HCT116 (cell line): ENCODE data around the gene PDCD5. TPM values are rescaled to one million over a fixed set of nuclear protein-coding genes. Genes with fewer than 3 reads are reported as not detected.

Experiments used
- ATAC-seq: fragments of 200-7000 bp; cut with Tn5 transposase; 2 replicates; pipeline ENCODE4 v1.9.1; 2020; ENCODE audit warnings: mild to moderate bottlenecking, moderate library complexity
- BruUV-seq: library from RNA; stranded (reverse); fragments of 400-500 nt; replicated peaks from 2 replicates; lab custom pipeline; 2021; lab: Mats Ljungman, UMichigan
- CTCF ChIA-PET: fragments of 300-600 bp; sonication (Branson Sonifier 250); formaldehyde crosslinking; loops from one replicate; lab custom pipeline; 2021; ENCODE audit warnings: antibody characterized with exemption; lab: Charles Lee
- POLR2A ChIA-PET: fragments of 300-600, 350-600 bp; sonication (Branson Sonifier 250); formaldehyde crosslinking; loops from one replicate; lab custom pipeline; 2021; ENCODE audit warnings: antibody characterized with exemption; lab: Charles Lee
- RAD21 ChIA-PET, 2 experiments: fragments of 300-600 bp; sonication (Branson Sonifier 250); formaldehyde crosslinking; loops; one replicate each; lab custom pipeline; 2023; ENCODE audit warnings: low total read pairs in 2 of 2; ENCODE audit not compliant: uncharacterized antibody in 2 of 2, unreplicated experiment in 2 of 2, low non-redundant PET in 1 of 2; lab: Charles Lee
- DNase-seq: peaks from one replicate; pipeline ENCODE4 v3.0.0-alpha.2; 2010; ENCODE audit warnings: low read depth, low spot score
- H2AFZ ChIP-seq: fragments of 200-600 bp; shearing (Covaris generic), sonication (generic); 2 replicates; pipeline ENCODE4 v1.6.1; 2017; ENCODE audit warnings: low read depth, mixed run types, mixed read lengths, antibody characterized with exemption, low read length; ENCODE audit not compliant: poor library complexity, severe bottlenecking
- H3K27ac ChIP-seq: 2 replicates; pipeline ENCODE4 v1.5.1; 2012; ENCODE audit warnings: low read depth, low read length
- H3K27me3 ChIP-seq: fragments of 200-600 bp; sonication (generic); 2 replicates; pipeline ENCODE4 v1.6.1; 2016; ENCODE audit warnings: mixed run types, low read length, mixed read lengths; ENCODE audit not compliant: insufficient read depth
- H3K36me3 ChIP-seq, 2 experiments: fragments of 200-500 bp in 1 of 2; fragments of 200-600 bp in 1 of 2; sonication (Bioruptor generic) in 1 of 2; sonication (generic) in 1 of 2; 2 replicates each; pipeline versions ENCODE4 v1.5.1 to v1.6.1; 2014 to 2016; ENCODE audit warnings: low read length in 2 of 2, inconsistent platforms in 1 of 2, mixed read lengths in 1 of 2, mixed run types in 1 of 2; ENCODE audit not compliant: insufficient read depth in 2 of 2, control insufficient read depth in 1 of 2
- H3K4me1 ChIP-seq, 2 experiments: fragments of 200-600 bp in 1 of 2; sonication (generic) in 1 of 2; 2 replicates each; pipeline versions ENCODE4 v1.5.1 to v1.6.1; 2012 to 2017; ENCODE audit warnings: low read length in 2 of 2, inconsistent platforms in 1 of 2, mild to moderate bottlenecking in 1 of 2, mixed read lengths in 1 of 2, mixed run types in 1 of 2, moderate library complexity in 1 of 2; ENCODE audit not compliant: insufficient read depth in 2 of 2, control insufficient read depth in 1 of 2
- H3K4me2 ChIP-seq: fragments of 200-600 bp; sonication (generic); 2 replicates; pipeline ENCODE4 v1.6.1; 2017; ENCODE audit warnings: mixed run types, low read length, mixed read lengths
- H3K4me3 ChIP-seq, 2 experiments: fragments of 200-600 bp in 1 of 2; sonication (generic) in 1 of 2; replicated peaks in 1 of 2; 2 replicates each; pipeline ENCODE4 v1.5.1; 2011 to 2016; ENCODE audit warnings: low read length in 2 of 2, control low read depth in 1 of 2, low read depth in 1 of 2, mild to moderate bottlenecking in 1 of 2, mixed read lengths in 1 of 2, mixed run types in 1 of 2
- H3K79me2 ChIP-seq: fragments of 200-600 bp; sonication (generic); 2 replicates; pipeline ENCODE4 v1.6.1; 2017; ENCODE audit warnings: mild to moderate bottlenecking, mixed run types, low read length, moderate library complexity, mixed read lengths; ENCODE audit not compliant: insufficient read depth
- H3K9ac ChIP-seq: fragments of 200-600 bp; sonication (generic); 2 replicates; pipeline ENCODE4 v1.6.1; 2016; ENCODE audit warnings: low read length, mixed read lengths
- H3K9me2 ChIP-seq: fragments of 200-600 bp; sonication (generic), shearing (Covaris generic); 2 replicates; pipeline ENCODE4 v1.6.1; 2017; ENCODE audit warnings: mixed run types, mild to moderate bottlenecking, moderate library complexity; ENCODE audit not compliant: insufficient read depth
- H3K9me3 ChIP-seq, 2 experiments: fragments of 200-500 bp in 1 of 2; fragments of 200-600 bp in 1 of 2; sonication (Bioruptor generic) in 1 of 2; sonication (generic) in 1 of 2; 2 replicates each; pipeline ENCODE4 v1.6.1; 2014 to 2017; ENCODE audit warnings: low read length in 2 of 2, mixed read lengths in 2 of 2, inconsistent platforms in 1 of 2, low read depth in 1 of 2, mild to moderate bottlenecking in 1 of 2, mixed run types in 1 of 2, moderate library complexity in 1 of 2; ENCODE audit not compliant: control insufficient read depth in 1 of 2, insufficient read depth in 1 of 2
- H4K20me1 ChIP-seq: fragments of 200-600 bp; sonication (generic), shearing (Covaris generic); 2 replicates; pipeline ENCODE4 v1.6.1; 2017; ENCODE audit warnings: mixed run types, mild to moderate bottlenecking, moderate library complexity; ENCODE audit not compliant: insufficient read depth
- ATF3 ChIP-seq: IDR thresholded peaks from 2 replicates; pipeline ENCODE4 v1.6.1; 2012
- ELF1 ChIP-seq: IDR thresholded peaks from 2 replicates; pipeline ENCODE4 v1.6.1; 2012; ENCODE audit warnings: low read depth, borderline replicate concordance
- FOSL1 ChIP-seq: IDR thresholded peaks from 2 replicates; pipeline ENCODE4 v1.6.1; 2012; ENCODE audit warnings: low read depth
- POLR2A ChIP-seq: IDR thresholded peaks from 2 replicates; pipeline ENCODE4 v1.7.0; 2011; ENCODE audit warnings: borderline replicate concordance; ENCODE audit not compliant: insufficient read depth, insufficient read length; ENCODE audit errors: extremely low read depth
- RAD21 ChIP-seq: IDR thresholded peaks from 2 replicates; pipeline ENCODE4 v1.6.1; 2012; ENCODE audit warnings: low read depth, mild to moderate bottlenecking
- SIN3A ChIP-seq: IDR thresholded peaks from 2 replicates; pipeline ENCODE4 v1.6.1; 2012; ENCODE audit warnings: low read depth
- ZNF274 ChIP-seq: fragments of 200-500 bp; sonication (Bioruptor generic); IDR thresholded peaks from 2 replicates; pipeline ENCODE4 v1.6.1; 2014; ENCODE audit warnings: mild to moderate bottlenecking, low read depth, low read length, inconsistent platforms
- intact Hi-C: fragments of 100-400 bp; cut with micrococcal nuclease; formaldehyde crosslinking; loops from 2 replicates; pipeline ENCODE4 v1.10.0; 2022
- total RNA-seq: library from RNA; stranded (reverse); gene quantifications from one replicate; pipeline ENCODE4 v1.2.1, GENCODE V29; 2021; ENCODE audit not compliant: unreplicated experiment
- TF ChIP-seq, protein P1 (sequence below), 3 experiments: fragments of 200-600 bp in 1 of 3; sonication (generic) in 1 of 3; IDR thresholded peaks in 2 of 3; conservative IDR thresholded peaks in 1 of 3; 2 replicates each; pipeline ENCODE4 v1.5.1; 2012 to 2017; ENCODE audit warnings: low read depth in 2 of 3, low read length in 2 of 3, antibody characterized with exemption in 1 of 3, borderline replicate concordance in 1 of 3, control low read depth in 1 of 3, mild to moderate bottlenecking in 1 of 3, mixed read lengths in 1 of 3, mixed run types in 1 of 3, moderate library complexity in 1 of 3; ENCODE audit not compliant: insufficient read depth in 1 of 3
- TF ChIP-seq, protein P2 (sequence below): IDR thresholded peaks from 2 replicates; pipeline ENCODE4 v1.6.1; 2011; ENCODE audit warnings: mild to moderate bottlenecking, low read length, moderate library complexity; ENCODE audit not compliant: insufficient replicate concordance; ENCODE audit errors: extremely low read depth

Gene PDCD5
- total RNA-seq, 1 experiment from 2014 or later: 143 TPM

DNA sequence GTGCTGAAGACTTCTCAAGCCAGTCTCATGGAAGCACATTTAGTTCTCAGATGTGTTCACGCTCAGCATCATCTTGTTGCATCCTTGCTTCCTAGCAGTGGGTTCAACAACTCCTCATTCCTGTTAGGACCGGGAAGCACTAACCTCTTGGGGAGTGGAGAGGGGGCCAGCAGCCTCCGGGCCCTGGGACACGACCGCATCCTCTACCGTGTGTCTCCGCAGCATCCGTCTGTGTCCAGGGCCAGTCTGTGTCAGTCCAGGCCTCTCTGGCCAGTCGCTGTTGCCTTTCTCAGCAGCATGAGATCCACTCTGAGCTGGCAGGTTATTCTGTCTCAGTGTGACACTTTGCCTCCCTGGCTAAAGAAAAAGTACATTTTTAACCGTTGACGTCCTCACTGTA lies 17.0 kb downstream of the PDCD5 start:
- ATAC-seq: no peak
- ChIA-PET RAD21 (no interaction called here), CTCF (no interaction called here)

DNA sequence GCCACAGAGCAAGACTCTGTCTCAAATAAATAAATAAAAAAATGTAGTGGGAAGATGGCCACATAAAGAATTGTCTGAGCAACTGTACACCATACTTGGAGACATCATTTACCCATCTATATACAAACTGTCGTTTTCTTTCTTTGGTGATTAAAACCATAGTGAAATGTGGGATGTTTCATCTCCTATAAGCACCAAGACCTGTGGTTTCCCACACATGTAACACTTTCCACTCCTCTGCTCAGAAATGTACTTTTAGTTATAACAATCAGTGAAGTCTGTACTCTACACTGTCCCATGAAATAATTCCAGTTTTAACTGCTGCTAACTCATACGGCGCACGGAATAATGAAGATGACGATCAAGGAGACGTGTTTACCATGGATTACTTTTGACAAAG lies 18.3 kb downstream of the PDCD5 start:
- H3K27ac ChIP-seq: no peak overlapping the region
- DNase-seq (no peak), ATAC-seq (no peak)
- intact Hi-C loops: no loop called here
- no peak overlapping the region for H3K4me2 ChIP-seq
- H3K79me2 ChIP-seq: no peaks in the 10 kb centered on the region
- H3K9me3 ChIP-seq: no peaks in the 10 kb centered on the region
- peaks cover 35 to 47% of the 10 kb centered on the region in 2 experiments for H3K36me3 ChIP-seq
- BruUV-seq: no TSS peak
- ChIA-PET CTCF (interaction anchor here (1.0 kb wide), 4 partner anchors 9 to 263 kb away, joined by 3 to 5 read pairs (median 4); partner anchors contain the start of genes ANKRD27 and RGS9BP), POLR2A (no interaction called here), RAD21 (interaction anchor here in 1 of 2 experiments (0.5 kb wide), 1 partner anchor 299 kb away, joined by 3 read pairs; no protein-coding TSS in a partner anchor)
- H3K9me2 ChIP-seq: no peaks in the 10 kb centered on the region
- H3K27me3 ChIP-seq: no peaks in the 10 kb centered on the region
- H4K20me1 ChIP-seq: no peaks in the 10 kb centered on the region
- TF ChIP-seq SIN3A: no peak
- no peak for TF ChIP-seq ZNF274
- no peak for TF ChIP-seq POLR2A
- TF ChIP-seq ATF3: no peak
- TF ChIP-seq, protein P1, sequence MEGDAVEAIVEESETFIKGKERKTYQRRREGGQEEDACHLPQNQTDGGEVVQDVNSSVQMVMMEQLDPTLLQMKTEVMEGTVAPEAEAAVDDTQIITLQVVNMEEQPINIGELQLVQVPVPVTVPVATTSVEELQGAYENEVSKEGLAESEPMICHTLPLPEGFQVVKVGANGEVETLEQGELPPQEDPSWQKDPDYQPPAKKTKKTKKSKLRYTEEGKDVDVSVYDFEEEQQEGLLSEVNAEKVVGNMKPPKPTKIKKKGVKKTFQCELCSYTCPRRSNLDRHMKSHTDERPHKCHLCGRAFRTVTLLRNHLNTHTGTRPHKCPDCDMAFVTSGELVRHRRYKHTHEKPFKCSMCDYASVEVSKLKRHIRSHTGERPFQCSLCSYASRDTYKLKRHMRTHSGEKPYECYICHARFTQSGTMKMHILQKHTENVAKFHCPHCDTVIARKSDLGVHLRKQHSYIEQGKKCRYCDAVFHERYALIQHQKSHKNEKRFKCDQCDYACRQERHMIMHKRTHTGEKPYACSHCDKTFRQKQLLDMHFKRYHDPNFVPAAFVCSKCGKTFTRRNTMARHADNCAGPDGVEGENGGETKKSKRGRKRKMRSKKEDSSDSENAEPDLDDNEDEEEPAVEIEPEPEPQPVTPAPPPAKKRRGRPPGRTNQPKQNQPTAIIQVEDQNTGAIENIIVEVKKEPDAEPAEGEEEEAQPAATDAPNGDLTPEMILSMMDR (IDR thresholded peaks at IDR 0.05 in 2 of 3, conservative IDR thresholded peaks at IDR 0.05 in 1 of 3; ENCODE audit: borderline replicate concordance in 1 of 3, insufficient read depth in 1 of 3, low read depth in 2 of 3, low read length in 2 of 3): no peak
- no peak overlapping the region for H3K4me3 ChIP-seq
- no peak overlapping the region for H3K9ac ChIP-seq
- no peak overlapping the region for H2AFZ ChIP-seq
- no peaks in the 10 kb centered on the region for H3K4me1 ChIP-seq

More for the DNA sequence above, 17.0 kb downstream of the PDCD5 start:
- TF ChIP-seq, protein P2, sequence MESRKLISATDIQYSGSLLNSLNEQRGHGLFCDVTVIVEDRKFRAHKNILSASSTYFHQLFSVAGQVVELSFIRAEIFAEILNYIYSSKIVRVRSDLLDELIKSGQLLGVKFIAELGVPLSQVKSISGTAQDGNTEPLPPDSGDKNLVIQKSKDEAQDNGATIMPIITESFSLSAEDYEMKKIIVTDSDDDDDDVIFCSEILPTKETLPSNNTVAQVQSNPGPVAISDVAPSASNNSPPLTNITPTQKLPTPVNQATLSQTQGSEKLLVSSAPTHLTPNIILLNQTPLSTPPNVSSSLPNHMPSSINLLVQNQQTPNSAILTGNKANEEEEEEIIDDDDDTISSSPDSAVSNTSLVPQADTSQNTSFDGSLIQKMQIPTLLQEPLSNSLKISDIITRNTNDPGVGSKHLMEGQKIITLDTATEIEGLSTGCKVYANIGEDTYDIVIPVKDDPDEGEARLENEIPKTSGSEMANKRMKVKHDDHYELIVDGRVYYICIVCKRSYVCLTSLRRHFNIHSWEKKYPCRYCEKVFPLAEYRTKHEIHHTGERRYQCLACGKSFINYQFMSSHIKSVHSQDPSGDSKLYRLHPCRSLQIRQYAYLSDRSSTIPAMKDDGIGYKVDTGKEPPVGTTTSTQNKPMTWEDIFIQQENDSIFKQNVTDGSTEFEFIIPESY: no peak
- TF ChIP-seq FOSL1: no peak
- no peak for TF ChIP-seq RAD21
- no peak for TF ChIP-seq ELF1
- no peak for TF ChIP-seq ZNF274
- H3K9me3 ChIP-seq: no peaks in the 10 kb centered on the region
- H3K36me3 ChIP-seq: peaks cover 37 to 41% of the 10 kb centered on the region in 2 experiments
- H3K9ac ChIP-seq: no peak overlapping the region
- H3K27ac ChIP-seq: no peak overlapping the region
- H2AFZ ChIP-seq: no peak overlapping the region
- POLR2A ChIA-PET: no interaction called here
- no peak for DNase-seq
- no peaks in the 10 kb centered on the region for H4K20me1 ChIP-seq
- H3K4me3 ChIP-seq: no peak overlapping the region
- H3K4me1 ChIP-seq: no peaks in the 10 kb centered on the region
- no peaks in the 10 kb centered on the region for H3K27me3 ChIP-seq
- BruUV-seq: no TSS peak
- no peaks in the 10 kb centered on the region for H3K9me2 ChIP-seq
- H3K4me2 ChIP-seq: no peak overlapping the region
- intact Hi-C loops: no loop called here
- H3K79me2 ChIP-seq: no peaks in the 10 kb centered on the region
